GM21737 (cell line): ENCODE results near the gene ADGRB3.
"Not testable (repeated sequence)": the region's sequence is repeated elsewhere in the genome, so short reads cannot be mapped to it uniquely, and the experiment has no call there.

Experiments used
- ATAC-seq: cut with Tn5 transposase; IDR thresholded peaks from one replicate; pipeline ENCODE4 v1.9.1; 2021; ENCODE audit warnings: mild to moderate bottlenecking, moderate library complexity; ENCODE audit not compliant: unreplicated experiment

Gene ADGRB3

GRCh38 chr6:69105288-69105687 lies 470.2 kb downstream of the ADGRB3 start:
- ATAC-seq = no peak

- no peak for ATAC-seq
These were observed 471.4 kb downstream of the ADGRB3 start for GRCh38 chr6:69106511-69106910.

GRCh38 chr6:69111301-69111700 lies 476.2 kb downstream of the ADGRB3 start:
- no peak for ATAC-seq

- no peak for ATAC-seq
These were observed 481.6 kb downstream of the ADGRB3 start for GRCh38 chr6:69116658-69117057.

GRCh38 chr6:69121461-69122406 lies 486.7 kb downstream of the ADGRB3 start:
- not testable (repeated sequence) for ATAC-seq

GRCh38 chr6:69122407-69122773 lies 487.3 kb downstream of the ADGRB3 start:
- no peak for ATAC-seq

- ATAC-seq = no peak
These were observed 493.3 kb downstream of the ADGRB3 start for GRCh38 chr6:69128411-69128810.

- no peak for ATAC-seq
These were observed 494.0 kb downstream of the ADGRB3 start for GRCh38 chr6:69129046-69129445.

- ATAC-seq = no peak
These were observed 500.8 kb downstream of the ADGRB3 start for GRCh38 chr6:69135927-69136326.

GRCh38 chr6:69138148-69138547 lies 503.1 kb downstream of the ADGRB3 start:
- ATAC-seq = no peak

GRCh38 chr6:69138893-69139494 lies 503.9 kb downstream of the ADGRB3 start:
- no peak for ATAC-seq

- no peak for ATAC-seq
These were observed 510.0 kb downstream of the ADGRB3 start for GRCh38 chr6:69145062-69145461.

GRCh38 chr6:69146385-69146784 lies 511.3 kb downstream of the ADGRB3 start:
- ATAC-seq = no peak

- no peak for ATAC-seq
These were observed 520.4 kb downstream of the ADGRB3 start for GRCh38 chr6:69155467-69155866.

GRCh38 chr6:69162811-69163210 lies 527.7 kb downstream of the ADGRB3 start:
- no peak for ATAC-seq

GRCh38 chr6:69164564-69165229 lies 529.6 kb downstream of the ADGRB3 start:
- ATAC-seq = no peak

GRCh38 chr6:69179681-69180080 lies 544.6 kb downstream of the ADGRB3 start:
- no peak for ATAC-seq

- no peak for ATAC-seq
These were observed 545.4 kb downstream of the ADGRB3 start for GRCh38 chr6:69180361-69181067.

GRCh38 chr6:69181964-69182363 lies 546.9 kb downstream of the ADGRB3 start:
- no peak for ATAC-seq

- ATAC-seq = no peak
These were observed 550.2 kb downstream of the ADGRB3 start for GRCh38 chr6:69185276-69185675.

- ATAC-seq = no peak
These were observed 567.7 kb downstream of the ADGRB3 start for GRCh38 chr6:69202768-69203167.
